HS-27A (cell line): ENCODE measurements around the gene TBC1D5.
A peak's percentile ranks its signal among the peaks of the same experiment; 100 is the strongest.

ENCODE experiments used
- DNase-seq: peaks from one replicate; pipeline ENCODE4 v3.0.0-alpha.2; 2012; ENCODE audit warnings: low read depth, missing footprints

TBC1D5 gene

DNA sequence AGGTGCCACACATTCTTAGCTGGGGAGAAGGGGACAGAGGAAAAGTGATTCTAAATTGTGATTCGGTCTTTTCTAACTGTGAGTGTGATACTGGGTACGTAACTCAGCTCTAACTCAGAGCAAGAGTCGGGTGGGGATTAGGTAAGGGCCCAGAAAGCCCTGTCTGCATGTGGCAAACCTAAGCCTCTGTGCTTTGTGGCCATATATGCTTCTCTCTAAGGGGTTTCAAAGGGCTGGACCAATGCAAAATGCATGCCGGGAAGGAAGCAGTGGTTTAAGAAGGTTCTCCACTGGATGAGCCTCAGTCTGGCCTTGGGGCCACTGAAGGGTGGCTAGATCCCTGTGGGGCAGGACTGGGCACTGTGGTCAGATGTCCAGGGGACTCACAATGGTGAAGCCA is 581.8 kb downstream of the TBC1D5 start:
- no peak for DNase-seq

DNA sequence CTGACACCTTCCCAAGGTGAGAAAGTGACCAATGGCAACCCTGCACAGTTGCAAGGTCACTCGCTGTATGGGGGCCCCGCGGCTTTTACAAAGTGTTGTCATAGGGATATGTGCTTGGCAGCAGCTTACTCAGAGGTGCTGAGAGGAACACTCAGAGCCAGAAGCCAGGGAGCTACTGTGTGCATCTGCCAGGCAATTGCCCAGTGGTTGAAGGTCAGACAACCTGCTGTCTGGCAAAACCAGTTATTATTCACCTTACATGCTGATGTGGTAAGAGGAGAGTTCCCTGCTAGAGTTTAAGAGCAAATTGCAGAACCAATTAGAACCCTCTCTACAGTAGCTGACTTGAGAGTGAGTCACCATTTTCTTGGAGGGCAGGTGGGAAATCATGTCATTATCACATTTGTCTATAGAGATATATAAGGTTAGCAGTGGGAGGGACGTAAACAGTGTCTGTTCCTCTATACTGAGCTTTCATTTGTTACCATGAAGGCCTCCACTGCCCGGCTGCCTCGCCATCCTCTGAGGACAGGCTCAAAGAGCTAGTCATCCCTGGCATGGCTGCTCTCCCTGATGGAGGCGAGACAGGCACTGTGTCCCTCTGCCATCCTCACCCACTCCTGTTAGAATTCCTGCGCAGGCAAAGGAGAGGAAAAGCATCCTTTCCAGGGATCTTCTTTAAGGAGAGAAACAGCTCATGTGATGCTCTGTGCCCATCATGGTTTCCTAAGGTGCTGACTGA is 583.3 kb downstream of the TBC1D5 start:
- no peak for DNase-seq

DNA sequence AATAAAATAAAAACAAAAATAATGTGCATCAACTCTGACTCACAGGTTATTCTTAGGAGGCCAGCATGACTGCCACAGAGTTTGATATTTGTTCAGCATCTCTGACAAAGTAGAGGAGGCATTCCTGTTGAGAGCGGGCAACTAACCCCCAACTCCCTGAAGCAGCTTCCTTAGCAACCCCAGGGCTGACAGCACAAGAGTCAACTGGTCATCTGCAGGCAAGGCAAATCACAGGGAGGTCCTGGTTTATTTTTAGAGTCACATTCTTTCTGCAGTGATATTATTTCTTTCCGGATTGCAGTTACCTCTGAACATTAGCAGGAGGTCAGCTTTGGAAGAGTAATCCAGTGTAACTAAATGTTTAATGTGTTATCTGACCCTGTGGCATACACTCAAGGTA is 584.7 kb downstream of the TBC1D5 start:
- DNase-seq, result peak; percentile 14

- DNase-seq, result no peak
Measured at GRCh38 chr3:17156864-17157263, 585.6 kb downstream of the TBC1D5 start.

GRCh38 chr3:17155951-17156350 is 586.5 kb downstream of the TBC1D5 start:
- DNase-seq, result no peak

DNA sequence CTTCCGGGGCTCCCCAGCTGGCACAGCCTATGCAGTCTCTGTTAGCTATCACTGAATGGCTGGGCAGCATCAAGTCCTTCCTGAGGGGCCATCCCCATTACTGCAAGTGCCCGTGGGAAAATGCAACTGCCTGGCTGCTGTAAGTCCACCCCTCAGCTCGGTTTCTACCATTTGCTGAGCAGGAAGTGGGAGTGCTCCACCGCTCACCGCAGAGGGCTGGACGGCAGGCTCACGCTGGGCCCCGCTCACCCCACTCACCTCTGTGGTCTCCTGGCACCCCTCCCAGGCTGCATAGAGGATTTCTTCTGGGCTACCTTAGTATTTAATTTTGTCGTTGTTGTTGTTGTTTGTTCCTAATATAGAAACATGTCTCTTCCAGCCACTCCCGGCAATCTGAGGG is 587.5 kb downstream of the TBC1D5 start:
- DNase-seq, result no peak

- DNase-seq, result no peak
Measured at GRCh38 chr3:17154221-17154620, 588.2 kb downstream of the TBC1D5 start.

DNA sequence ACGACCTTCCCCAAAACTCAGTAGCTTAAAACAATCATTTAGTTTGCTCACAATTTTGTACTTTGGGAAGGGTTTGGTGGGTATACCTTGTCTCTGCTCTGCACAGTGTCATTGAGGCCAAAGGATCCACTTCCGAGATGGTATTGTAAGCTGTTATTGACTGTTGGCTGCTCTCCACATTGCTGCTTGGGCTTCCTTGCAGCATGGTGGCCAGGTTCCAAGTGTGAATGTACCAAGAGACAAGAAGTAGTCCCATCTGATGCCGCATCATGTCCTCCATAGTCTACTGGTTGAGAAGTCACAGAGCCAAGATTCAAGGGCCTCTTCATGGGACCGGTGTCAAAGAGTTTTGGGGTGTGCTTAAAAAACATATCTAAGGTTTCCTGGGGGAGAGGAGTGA is 589.2 kb downstream of the TBC1D5 start:
- no peak for DNase-seq

- no peak for DNase-seq
Measured at GRCh38 chr3:17151598-17152373, 590.6 kb downstream of the TBC1D5 start.

DNA sequence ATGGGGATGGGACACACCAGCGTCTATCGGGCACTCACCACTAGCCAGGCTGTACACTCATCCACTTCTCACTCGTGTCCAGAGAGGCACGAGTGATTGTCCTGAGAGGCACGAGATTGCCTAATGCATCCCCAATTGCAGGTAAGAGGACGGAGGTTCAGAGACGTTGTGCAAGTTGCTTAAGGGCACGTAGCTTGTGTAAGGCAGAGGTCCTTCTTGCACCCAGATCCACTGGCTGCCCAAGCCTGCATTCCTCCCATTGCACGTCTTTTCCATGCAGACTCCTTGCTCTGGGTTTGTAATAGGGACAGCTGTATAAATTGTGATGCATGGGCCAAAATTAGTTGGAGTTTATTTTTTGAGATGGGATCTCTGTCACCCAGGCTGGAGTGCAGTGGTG is 593.4 kb downstream of the TBC1D5 start:
- DNase-seq, result no peak

GRCh38 chr3:17144665-17144993 is 597.8 kb downstream of the TBC1D5 start:
- no peak for DNase-seq

DNA sequence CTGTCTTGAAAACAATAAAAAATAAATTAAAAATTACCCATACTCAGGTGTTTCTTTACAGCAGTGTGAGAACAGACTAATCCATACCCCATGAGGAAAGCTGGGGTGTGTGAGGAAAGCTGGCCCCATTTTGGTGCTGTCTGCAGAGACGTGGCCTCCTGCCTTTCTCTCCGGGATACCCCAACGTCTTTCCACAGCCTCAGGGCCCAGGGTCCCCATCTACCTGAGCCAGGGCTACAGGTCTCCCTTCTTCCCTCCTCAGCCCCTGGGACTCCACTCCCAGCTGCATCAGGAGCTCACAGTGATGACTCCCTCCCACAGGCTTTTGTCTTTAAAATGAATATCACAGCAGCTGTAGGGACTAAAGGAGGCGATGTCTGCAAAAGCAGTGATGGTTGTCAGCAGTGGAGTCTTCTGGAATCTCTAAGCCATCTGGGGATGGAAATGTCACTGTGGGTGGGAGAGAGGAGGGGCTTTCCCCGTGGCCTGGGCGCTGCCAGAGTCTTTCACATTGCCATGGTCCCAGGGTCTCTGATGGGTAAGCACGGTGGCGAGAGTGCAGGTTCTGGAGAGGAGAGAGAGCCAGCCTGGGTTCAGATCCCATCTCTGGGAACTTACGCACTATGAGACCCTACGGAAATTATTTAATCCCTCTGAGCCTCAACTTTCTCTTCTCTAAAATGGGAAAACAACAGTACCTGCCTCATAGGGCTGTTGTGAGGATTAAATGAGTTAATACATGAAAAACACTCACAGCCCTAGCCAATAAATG is 598.4 kb downstream of the TBC1D5 start:
- DNase-seq, result no peak

DNA sequence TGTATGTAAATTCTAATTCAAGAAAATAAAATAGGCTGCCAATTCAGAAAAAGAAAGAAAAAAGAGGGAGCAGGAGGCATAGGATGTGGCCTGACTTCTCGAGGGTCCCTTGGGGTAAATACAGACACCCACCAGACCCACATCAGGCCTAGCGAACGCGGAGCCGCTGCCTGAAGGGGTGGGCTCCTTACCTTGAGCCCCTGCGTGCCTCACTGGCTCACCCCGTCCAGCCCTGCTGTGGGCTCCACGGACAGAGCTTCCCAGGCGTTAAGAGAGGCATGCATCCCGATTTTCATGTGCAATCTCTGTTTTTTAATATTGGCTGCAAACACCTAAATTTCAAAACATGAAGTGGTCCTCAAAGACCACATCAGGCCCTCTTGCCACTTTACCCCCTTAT is 599.9 kb downstream of the TBC1D5 start:
- no peak for DNase-seq

GRCh38 chr3:17141699-17142098 is 600.7 kb downstream of the TBC1D5 start:
- no peak for DNase-seq

DNA sequence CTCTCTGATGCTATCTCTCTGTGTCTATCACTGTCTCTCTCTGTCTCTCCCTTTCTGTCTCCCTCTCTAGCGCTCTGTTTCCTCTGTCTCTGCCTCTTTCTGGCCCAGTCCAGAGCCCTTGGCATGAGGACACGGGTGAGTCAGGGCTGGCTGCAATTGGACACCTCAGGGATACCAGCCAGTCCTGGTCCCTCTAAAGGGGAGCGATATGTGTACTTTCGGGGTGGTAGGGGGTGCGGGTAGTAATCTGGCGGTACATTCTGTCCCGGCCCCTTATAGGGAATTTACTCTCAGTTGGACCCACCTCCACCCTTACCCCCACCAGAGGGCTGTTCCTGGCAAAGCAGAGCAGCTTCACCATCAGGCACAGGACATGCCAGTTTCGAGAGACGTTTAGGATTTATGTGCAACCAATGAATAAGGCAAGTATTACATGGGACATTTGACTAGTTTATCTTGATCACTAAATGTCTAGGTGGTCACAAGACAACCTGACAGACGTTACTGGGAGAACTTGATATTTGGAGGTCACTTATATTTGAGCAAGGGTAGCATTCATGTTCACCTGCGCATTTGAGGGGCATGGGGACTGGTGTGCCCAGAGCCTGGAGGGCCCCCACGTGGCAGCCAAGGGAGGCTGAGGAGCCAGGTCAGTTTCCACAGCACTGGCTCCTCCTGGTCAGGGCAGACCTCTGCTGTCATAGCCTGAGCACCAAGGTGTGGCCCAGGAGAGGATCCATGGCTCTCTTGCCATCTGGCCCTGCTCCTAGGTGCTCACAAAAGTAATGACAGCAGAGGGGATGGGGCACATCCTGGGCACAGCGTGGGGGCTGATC is 601.5 kb downstream of the TBC1D5 start:
- DNase-seq, result no peak

DNA sequence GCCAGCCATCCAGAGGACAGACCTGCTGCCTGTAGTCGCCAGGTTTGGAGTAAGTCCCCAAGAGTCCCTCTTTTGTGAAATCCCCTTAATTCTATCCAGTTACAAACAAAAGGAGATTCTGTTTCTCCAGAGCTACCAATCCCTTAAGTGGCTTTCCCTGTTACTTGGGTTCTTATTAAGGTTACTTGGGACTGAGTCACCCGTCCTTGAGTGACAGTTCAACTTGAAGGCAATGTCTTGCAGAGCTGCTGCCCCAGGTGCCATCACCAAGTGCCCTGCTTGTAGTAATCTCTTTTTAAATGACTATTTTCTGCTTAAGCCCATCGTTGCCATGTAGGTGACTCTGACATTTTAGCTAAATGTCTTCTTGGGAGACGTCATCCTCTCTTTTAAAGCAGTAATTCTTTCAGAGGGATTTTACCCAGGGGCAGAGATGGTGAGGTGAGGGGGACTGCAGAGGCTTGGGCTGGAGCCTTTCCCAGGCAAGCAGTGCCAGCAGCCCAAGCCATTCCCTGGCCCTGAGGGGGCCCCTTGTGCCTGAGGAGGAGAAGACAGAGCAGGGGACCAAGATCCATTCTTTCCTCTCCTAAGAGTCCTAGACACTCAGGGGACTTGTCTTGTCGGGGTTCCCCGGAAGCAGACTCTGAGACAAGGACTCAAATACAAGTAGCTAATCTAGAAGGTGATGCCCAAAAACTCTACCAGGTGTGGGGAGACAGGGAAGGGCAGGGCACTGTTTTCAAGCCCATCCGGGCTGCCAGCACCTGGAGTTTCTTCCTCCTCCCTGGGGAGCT is 604.0 kb downstream of the TBC1D5 start:
- no peak for DNase-seq

DNA sequence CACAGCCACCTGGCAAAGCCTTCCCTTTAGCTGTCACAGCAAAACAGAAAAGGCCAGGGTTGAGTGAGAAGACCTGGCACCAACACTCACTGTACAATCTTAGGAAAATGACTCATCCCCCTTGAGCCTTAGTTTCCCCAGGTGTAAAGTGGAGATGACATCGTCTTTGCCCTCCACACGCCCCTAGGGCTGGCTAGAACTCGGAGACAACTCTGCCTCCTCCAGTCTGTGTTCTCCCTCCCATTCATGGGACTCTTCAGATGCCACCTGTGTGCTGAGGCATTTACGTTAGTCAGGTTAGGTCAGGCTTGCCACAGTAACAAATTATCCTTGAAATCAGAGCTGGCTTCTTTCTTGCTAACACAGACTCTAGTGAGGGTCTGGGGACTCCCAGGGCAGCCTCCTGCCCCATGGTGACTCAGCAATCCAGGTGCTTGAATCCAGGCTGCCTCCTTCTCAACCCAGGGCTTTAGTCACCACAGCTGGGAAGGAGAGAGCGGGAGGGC is 605.1 kb downstream of the TBC1D5 start:
- no peak for DNase-seq

- DNase-seq, result no peak
Measured at GRCh38 chr3:17136136-17136721, 606.2 kb downstream of the TBC1D5 start.

DNA sequence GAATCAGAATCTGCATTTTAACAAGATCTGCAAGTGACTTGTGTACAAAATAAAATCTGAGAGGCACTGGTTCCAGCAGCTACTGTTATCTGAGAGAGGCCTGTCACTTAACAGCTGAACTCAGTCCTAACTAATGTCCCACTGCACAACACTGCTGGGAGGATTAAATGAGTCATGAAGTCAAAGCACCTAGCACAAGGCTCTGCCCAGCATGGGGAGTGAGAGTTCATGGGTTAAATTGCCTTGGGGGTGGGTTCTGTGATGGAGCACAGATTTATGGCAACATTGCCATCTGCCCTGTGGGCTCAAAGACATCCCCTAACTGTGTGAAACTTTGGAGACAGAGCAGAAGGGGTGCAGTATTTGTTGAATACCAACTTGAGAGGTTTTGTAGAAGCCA is 606.7 kb downstream of the TBC1D5 start:
- no peak for DNase-seq

DNA sequence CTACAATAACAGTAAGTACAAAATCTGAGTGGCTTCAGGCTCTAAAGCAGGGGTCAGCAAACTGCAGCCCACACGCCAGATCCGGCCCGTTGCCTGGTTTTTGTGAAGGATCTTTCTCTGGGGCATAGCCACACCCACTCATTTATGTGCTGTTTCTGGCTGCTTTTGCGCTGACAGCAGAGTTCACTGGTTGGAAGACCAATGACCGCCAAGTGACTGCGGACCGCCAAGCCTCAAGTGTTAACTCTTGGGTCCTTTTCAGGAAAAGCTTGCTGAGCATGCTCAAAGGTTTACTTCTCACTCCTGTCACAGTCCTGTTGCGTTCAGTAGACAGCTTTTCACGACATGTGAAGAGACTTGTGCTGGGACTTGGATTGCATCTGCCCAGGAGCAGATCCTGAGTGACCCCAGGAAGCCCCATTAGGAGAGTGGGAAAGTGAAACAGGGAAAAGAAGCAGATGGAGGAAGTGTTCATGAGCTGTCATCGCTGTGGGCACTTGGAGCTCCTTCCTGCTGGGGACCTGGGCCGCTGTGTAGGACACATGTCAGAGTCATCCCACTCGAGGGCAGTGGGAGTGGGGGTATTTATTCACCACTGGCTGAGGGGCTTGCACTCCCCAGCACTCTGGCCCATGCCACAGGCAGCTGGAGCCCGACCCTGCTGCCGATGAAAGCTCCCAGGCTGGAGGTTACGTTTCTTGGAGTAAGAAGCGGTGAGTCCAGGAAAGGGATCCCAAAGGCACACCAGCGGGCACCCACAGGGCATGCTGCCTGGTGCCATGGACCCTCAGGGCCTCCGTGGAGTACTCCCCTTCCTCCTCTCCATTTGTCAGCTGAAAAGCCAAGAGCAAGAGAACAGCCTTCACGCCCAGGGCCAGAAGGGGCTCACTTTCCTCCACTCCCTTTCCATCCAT is 608.5 kb downstream of the TBC1D5 start:
- DNase-seq, result no peak
